ENCODE results near the gene SMG7. TPM values are rescaled to one million over a fixed set of nuclear protein-coding genes. Genes with fewer than 3 reads are reported as not detected.

SMG7 gene
- total and polyA plus RNA-seq, 2 of the 4 experiments (the other 2 are of a cell fraction): 18.1 to 22.6 TPM

DNA sequence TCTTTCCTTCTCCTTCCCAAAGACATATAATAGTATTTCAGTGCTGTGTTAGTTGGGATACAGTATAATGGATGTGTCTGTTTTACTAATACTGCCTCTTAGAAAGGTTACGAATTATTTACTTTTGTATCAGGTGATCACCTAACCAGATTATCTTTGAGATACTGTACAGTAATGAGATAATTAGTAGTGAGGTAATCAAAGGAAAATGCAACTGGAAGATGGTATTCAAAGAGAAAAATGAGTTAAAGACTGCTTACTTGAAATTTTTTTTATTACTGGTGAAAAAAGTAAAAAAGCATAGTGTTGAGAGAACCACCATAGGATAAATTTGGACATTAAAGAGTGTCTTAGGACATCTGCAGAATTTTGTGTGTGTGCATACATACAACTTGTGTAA lies 10.9 kb downstream of the SMG7 start:
- no peak overlapping the region for H3K56ac ChIP-seq (ENCODE audit: extremely low read depth, insufficient read depth, low read length)
- ATAC-seq (ENCODE audit: low read depth): no peak
- H2BK20ac ChIP-seq (ENCODE audit: low read depth, low read length): no peak overlapping the region
- no peak overlapping the region for H2BK5ac ChIP-seq (ENCODE audit: low read depth, low read length, poor library complexity, severe bottlenecking)
- H2AK9ac ChIP-seq (replicated peaks; ENCODE audit: low read depth, low read length, poor library complexity): no peak overlapping the region
- H3K4me3 ChIP-seq (ENCODE audit: insufficient read depth, low read depth, low read length): no peak overlapping the region
- dilution Hi-C loops (cut with HindIII; ENCODE audit: low sequenced_read_pairs, unreplicated experiment) (no loop called here), intact Hi-C loops (cut with micrococcal nuclease) (no loop called here), in situ Hi-C loops (cut with MboI; ENCODE audit: low sequenced_read_pairs) (no loop called here)
- H3K27ac ChIP-seq (ENCODE audit: insufficient read depth, low read length): no peak overlapping the region
- no peak overlapping the region for H3K14ac ChIP-seq (replicated peaks; ENCODE audit: low read depth, low read length)
- no peak overlapping the region for H2BK15ac ChIP-seq (ENCODE audit: low read depth, low read length)
- H2AK5ac ChIP-seq (ENCODE audit: low read depth, low read length): no peak overlapping the region
- no peak overlapping the region for H4K91ac ChIP-seq (ENCODE audit: insufficient read depth, low read depth, low read length)
- H4K5ac ChIP-seq (ENCODE audit: low read depth, low read length): no peak overlapping the region
- peaks cover 56% of the 10 kb centered on the region for H4K20me1 ChIP-seq (ENCODE audit: insufficient read depth, low read length)
- ChIA-PET POLR2A (ENCODE audit: unreplicated experiment) (no interaction called here), CTCF (no interaction called here)
- no peak overlapping the region for H3K4ac ChIP-seq (ENCODE audit: low read depth, low read length)
- no peak overlapping the region for H2BK120ac ChIP-seq (ENCODE audit: low read depth, low read length)
- H3K23ac ChIP-seq (ENCODE audit: low read depth, low read length): no peak overlapping the region
- no peak overlapping the region for H3K18ac ChIP-seq (ENCODE audit: low read depth, low read length)
- no peak overlapping the region for H2AFZ ChIP-seq (replicated peaks; ENCODE audit: low read length, poor library complexity)
- H3K27me3 ChIP-seq (ENCODE audit: control insufficient read depth, insufficient read depth, low read length): no peaks in the 10 kb centered on the region
- no peak overlapping the region for H4K8ac ChIP-seq (ENCODE audit: low read depth in 2 of 2, low read length in 2 of 2)
- DNase-seq: no peak
- H3K36me3 ChIP-seq (ENCODE audit: control insufficient read depth, insufficient read depth, low read length): no peaks in the 10 kb centered on the region
- no peaks in the 10 kb centered on the region for H3K9me3 ChIP-seq (ENCODE audit: control insufficient read depth, insufficient read depth, low read length)
- no CpG with 5 or more reads among the region's 1 CpG for WGBS, 2 experiments (ENCODE audit: extremely low coverage in 2 of 2, insufficient read length in 1 of 2)
- 0 out of 2 replicates have a peak, but pooled peaks cover 4% of the 10 kb centered on the region for H3K9me1 ChIP-seq (ENCODE audit: insufficient read depth, low read length)
- no TSS peak for BruUV-seq (replicated peaks)
- H3K4me1 ChIP-seq (ENCODE audit: control insufficient read depth, insufficient read depth, low read length): peaks cover 5% of the 10 kb centered on the region
- peaks cover 25 to 72% of the 10 kb centered on the region in 2 experiments; a peak in 3 of 4 replicates for H3K79me1 ChIP-seq (ENCODE audit: low read depth in 1 of 2, low read length in 2 of 2)
- no peak overlapping the region for H3K9ac ChIP-seq (ENCODE audit: low read depth, low read length)
- TF ChIP-seq, protein P1, sequence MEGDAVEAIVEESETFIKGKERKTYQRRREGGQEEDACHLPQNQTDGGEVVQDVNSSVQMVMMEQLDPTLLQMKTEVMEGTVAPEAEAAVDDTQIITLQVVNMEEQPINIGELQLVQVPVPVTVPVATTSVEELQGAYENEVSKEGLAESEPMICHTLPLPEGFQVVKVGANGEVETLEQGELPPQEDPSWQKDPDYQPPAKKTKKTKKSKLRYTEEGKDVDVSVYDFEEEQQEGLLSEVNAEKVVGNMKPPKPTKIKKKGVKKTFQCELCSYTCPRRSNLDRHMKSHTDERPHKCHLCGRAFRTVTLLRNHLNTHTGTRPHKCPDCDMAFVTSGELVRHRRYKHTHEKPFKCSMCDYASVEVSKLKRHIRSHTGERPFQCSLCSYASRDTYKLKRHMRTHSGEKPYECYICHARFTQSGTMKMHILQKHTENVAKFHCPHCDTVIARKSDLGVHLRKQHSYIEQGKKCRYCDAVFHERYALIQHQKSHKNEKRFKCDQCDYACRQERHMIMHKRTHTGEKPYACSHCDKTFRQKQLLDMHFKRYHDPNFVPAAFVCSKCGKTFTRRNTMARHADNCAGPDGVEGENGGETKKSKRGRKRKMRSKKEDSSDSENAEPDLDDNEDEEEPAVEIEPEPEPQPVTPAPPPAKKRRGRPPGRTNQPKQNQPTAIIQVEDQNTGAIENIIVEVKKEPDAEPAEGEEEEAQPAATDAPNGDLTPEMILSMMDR (conservative IDR thresholded peaks at IDR 0.05; ENCODE audit: low read depth, low read length): no peak
- TF ChIP-seq MAFK (IDR thresholded peaks at IDR 0.05; ENCODE audit: low read depth, low read length) (no peak), RCOR1 (IDR thresholded peaks at IDR 0.05; ENCODE audit: insufficient replicate concordance, low read length) (no peak), BHLHE40 (IDR thresholded peaks at IDR 0.05; ENCODE audit: low read depth, low read length) (no peak)
- TF ChIP-seq, protein P2, sequence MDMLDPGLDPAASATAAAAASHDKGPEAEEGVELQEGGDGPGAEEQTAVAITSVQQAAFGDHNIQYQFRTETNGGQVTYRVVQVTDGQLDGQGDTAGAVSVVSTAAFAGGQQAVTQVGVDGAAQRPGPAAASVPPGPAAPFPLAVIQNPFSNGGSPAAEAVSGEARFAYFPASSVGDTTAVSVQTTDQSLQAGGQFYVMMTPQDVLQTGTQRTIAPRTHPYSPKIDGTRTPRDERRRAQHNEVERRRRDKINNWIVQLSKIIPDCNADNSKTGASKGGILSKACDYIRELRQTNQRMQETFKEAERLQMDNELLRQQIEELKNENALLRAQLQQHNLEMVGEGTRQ (IDR thresholded peaks at IDR 0.05; ENCODE audit: low read depth, low read length): no peak
- H3K4me2 ChIP-seq (ENCODE audit: low read depth, low read length): no peak overlapping the region

All from IMR-90 (cell line).